CD8-positive, alpha-beta memory T cell (primary cell): Measurements from ENCODE around the gene C12orf57. TPM values are rescaled to one million over a fixed set of nuclear protein-coding genes. Genes with fewer than 3 reads are reported as not detected.

ENCODE experiments used
- CTCF ChIA-PET: fragments of 350-600 bp; sonication (Branson Sonifier 250); formaldehyde crosslinking; loops from one replicate; lab custom pipeline; 2021; ENCODE audit warnings: antibody characterized with exemption; lab: Charles Lee
- POLR2A ChIA-PET: fragments of 350-600 bp; sonication (Branson Sonifier 250); formaldehyde crosslinking; loops from one replicate; lab custom pipeline; 2021; ENCODE audit warnings: antibody characterized with exemption; lab: Charles Lee
- DNase-seq, 5 donors: peaks; one replicate each; pipeline versions ENCODE4 v3.0.0 to v3.0.0-alpha.2; 2020 to 2022; ENCODE audit warnings: mixed read lengths in 1 of 5
- H3K27ac ChIP-seq: one replicate; pipeline ENCODE4 v1.7.0; 2013; ENCODE audit warnings: low read depth, mild to moderate bottlenecking, low read length, moderate library complexity
- H3K27me3 ChIP-seq: 2 replicates; pipeline ENCODE4 v1.7.0; 2013; ENCODE audit warnings: low read length, mild to moderate bottlenecking; ENCODE audit not compliant: insufficient read depth, poor library complexity, severe bottlenecking
- H3K36me3 ChIP-seq: 2 replicates; pipeline ENCODE4 v1.7.0; 2013; ENCODE audit warnings: mild to moderate bottlenecking, low read length, moderate library complexity; ENCODE audit not compliant: insufficient read depth
- H3K4me1 ChIP-seq: 2 replicates; pipeline ENCODE4 v1.7.0; 2013; ENCODE audit warnings: mild to moderate bottlenecking, low read length, moderate library complexity; ENCODE audit not compliant: insufficient read depth
- H3K4me3 ChIP-seq: 2 replicates; pipeline ENCODE4 v1.7.0; 2013; ENCODE audit warnings: mild to moderate bottlenecking, low read length
- H3K9me3 ChIP-seq: 2 replicates; pipeline ENCODE4 v1.7.0; 2013; ENCODE audit warnings: mild to moderate bottlenecking, low read length
- H3K27ac Mint-ChIP-seq, 8 donors: one replicate each; pipeline ENCODE4 v1.8.0; 2020 to 2021; ENCODE audit warnings: mixed read lengths in 8 of 8, mild to moderate bottlenecking in 6 of 8, inconsistent platforms in 3 of 8, moderate library complexity in 3 of 8
- H3K27me3 Mint-ChIP-seq, 2 donors: one replicate each; pipeline ENCODE4 v1.8.0; 2020 to 2021; ENCODE audit warnings: mixed read lengths in 2 of 2, mild to moderate bottlenecking in 1 of 2, moderate library complexity in 1 of 2
- H3K36me3 Mint-ChIP-seq, 3 donors: one replicate each; pipeline ENCODE4 v1.8.0; 2020 to 2021; ENCODE audit warnings: mixed read lengths in 3 of 3, inconsistent platforms in 1 of 3, mild to moderate bottlenecking in 1 of 3
- H3K4me1 Mint-ChIP-seq, 3 donors: one replicate each; pipeline ENCODE4 v1.8.0; 2020 to 2021; ENCODE audit warnings: mixed read lengths in 3 of 3, inconsistent platforms in 1 of 3, mild to moderate bottlenecking in 1 of 3
- H3K4me3 Mint-ChIP-seq, 7 donors: one replicate each; pipeline ENCODE4 v1.8.0; 2020 to 2021; ENCODE audit warnings: mixed read lengths in 7 of 7, mild to moderate bottlenecking in 6 of 7, moderate library complexity in 4 of 7, inconsistent platforms in 2 of 7
- H3K9me3 Mint-ChIP-seq, 5 donors: one replicate each; pipeline ENCODE4 v1.8.0; 2020 to 2022; ENCODE audit warnings: mixed read lengths in 5 of 5, mild to moderate bottlenecking in 3 of 5, moderate library complexity in 2 of 5, inconsistent platforms in 1 of 5
- polyA plus RNA-seq: library from polyadenylated mRNA; unstranded; fragments of 300-500 nt; fragmentation: Illumina TruSeq; gene quantifications from one replicate; pipeline ENCODE4 v1.2.3, GENCODE V29; 2021
- total RNA-seq, 2 experiments: library from RNA; stranded (reverse); gene quantifications; one replicate each; pipeline ENCODE4 v1.2.3, GENCODE V29; 2021

C12orf57 gene
- total and polyA plus RNA-seq, 3 experiments from 2014 or later, result 259 to 304 (median 297) TPM

- no peak overlapping the region for H3K27ac ChIP-seq
- Mint-ChIP-seq H3K4me1 (peaks cover 24 to 53% (median 43%) of the 10 kb centered on the region in 3 donors), H3K9me3 (no peaks in the 10 kb centered on the region), H3K27me3 (peaks cover 0 to 1% of the 10 kb centered on the region in 2 donors), H3K36me3 (peaks cover 0 to 42% (median 5%) of the 10 kb centered on the region in 3 donors), H3K27ac (peak overlapping the region; percentile 88 to 98 (median 94)), H3K4me3 (peak overlapping the region; percentile 82 to 91 (median 85))
- peaks cover 40% of the 10 kb centered on the region for H3K4me1 ChIP-seq
- H3K9me3 ChIP-seq, result no peaks in the 10 kb centered on the region
- H3K27me3 ChIP-seq, result no peaks in the 10 kb centered on the region
- DNase-seq, result no peak
- no peaks in the 10 kb centered on the region for H3K36me3 ChIP-seq
- no peak overlapping the region for H3K4me3 ChIP-seq
- ChIA-PET CTCF (interaction anchor here (0.7 to 22.6 kb wide), 8 partner anchors 9 to 169 kb away, joined by 3 to 815 read pairs (median 4); partner anchors contain the start of genes ATN1 and SPSB2), POLR2A (interaction anchor here (0.7 to 2.2 kb wide), 4 partner anchors 9 to 69 kb away, joined by 3 to 14 read pairs (median 4); partner anchors contain the start of genes ENO2 and PTPN6)
Measured at GRCh38 chr12:6936194-6936635, 7.6 kb upstream of the C12orf57 start.

GRCh38 chr12:6936636-6937480, 7.0 kb upstream of the C12orf57 start:
- H3K4me1 Mint-ChIP-seq, result peaks cover 25 to 53% (median 43%) of the 10 kb centered on the region in 3 donors
- ChIA-PET CTCF (interaction anchor here (0.9 to 22.6 kb wide), 21 partner anchors 8 to 185 kb away, joined by 3 to 815 read pairs (median 5); partner anchors contain the start of genes ATN1, C1RL, CDCA3 and ENO2), POLR2A (interaction anchor here (0.6 to 2.2 kb wide), 16 partner anchors 8 to 171 kb away, joined by 3 to 22 read pairs (median 6); partner anchors contain the start of genes ENO2, PTPN6, SPSB2 and TPI1)
- no peaks in the 10 kb centered on the region for H3K9me3 Mint-ChIP-seq
- no peaks in the 10 kb centered on the region for H3K9me3 ChIP-seq
- peaks cover 39% of the 10 kb centered on the region for H3K4me1 ChIP-seq
- peak in 2 of 5 donors; percentile 66 to 77 for DNase-seq
- H3K4me3 ChIP-seq, result peak overlapping the region; percentile 86
- peaks cover 0 to 43% (median 5%) of the 10 kb centered on the region in 3 donors for H3K36me3 Mint-ChIP-seq
- peak overlapping the region; percentile 87 for H3K27ac ChIP-seq
- peak overlapping the region; percentile 82 to 91 (median 85) for H3K4me3 Mint-ChIP-seq
- H3K27ac Mint-ChIP-seq, result peak overlapping the region; percentile 88 to 98 (median 94)
- H3K27me3 ChIP-seq, result no peaks in the 10 kb centered on the region
- H3K27me3 Mint-ChIP-seq, result peaks cover 0 to 1% of the 10 kb centered on the region in 2 donors
- H3K36me3 ChIP-seq, result no peaks in the 10 kb centered on the region

GRCh38 chr12:6937481-6938352, 6.1 kb upstream of the C12orf57 start:
- CTCF ChIA-PET, result interaction anchor here (0.6 to 22.6 kb wide), 25 partner anchors 9 to 184 kb away, joined by 3 to 815 read pairs (median 6); partner anchors contain the start of genes ATN1, C1RL, CDCA3 and ENO2
- Mint-ChIP-seq H3K4me1 (peaks cover 27 to 48% (median 34%) of the 10 kb centered on the region in 3 donors), H3K27me3 (peaks cover 0 to 1% of the 10 kb centered on the region in 2 donors), H3K9me3 (no peaks in the 10 kb centered on the region), H3K4me3 (peak overlapping the region; percentile 82 to 91 (median 85)), H3K36me3 (peaks cover 0 to 45% (median 4%) of the 10 kb centered on the region in 3 donors), H3K27ac (peak overlapping the region; percentile 92 to 98 (median 94))
- Histone ChIP-seq H3K4me3 (peak overlapping the region; percentile 86), H3K36me3 (no peaks in the 10 kb centered on the region), H3K27ac (peak overlapping the region; percentile 87), H3K27me3 (no peaks in the 10 kb centered on the region), H3K4me1 (peaks cover 34% of the 10 kb centered on the region), H3K9me3 (no peaks in the 10 kb centered on the region)
- peak; percentile 90 to 96 (median 93) for DNase-seq
- POLR2A ChIA-PET, result interaction anchor here (0.5 to 2.2 kb wide), 24 partner anchors 9 to 1102 kb away, joined by 3 to 22 read pairs (median 4); partner anchors contain the start of genes ENO2, PTPN6, SPSB2 and TPI1

DNA sequence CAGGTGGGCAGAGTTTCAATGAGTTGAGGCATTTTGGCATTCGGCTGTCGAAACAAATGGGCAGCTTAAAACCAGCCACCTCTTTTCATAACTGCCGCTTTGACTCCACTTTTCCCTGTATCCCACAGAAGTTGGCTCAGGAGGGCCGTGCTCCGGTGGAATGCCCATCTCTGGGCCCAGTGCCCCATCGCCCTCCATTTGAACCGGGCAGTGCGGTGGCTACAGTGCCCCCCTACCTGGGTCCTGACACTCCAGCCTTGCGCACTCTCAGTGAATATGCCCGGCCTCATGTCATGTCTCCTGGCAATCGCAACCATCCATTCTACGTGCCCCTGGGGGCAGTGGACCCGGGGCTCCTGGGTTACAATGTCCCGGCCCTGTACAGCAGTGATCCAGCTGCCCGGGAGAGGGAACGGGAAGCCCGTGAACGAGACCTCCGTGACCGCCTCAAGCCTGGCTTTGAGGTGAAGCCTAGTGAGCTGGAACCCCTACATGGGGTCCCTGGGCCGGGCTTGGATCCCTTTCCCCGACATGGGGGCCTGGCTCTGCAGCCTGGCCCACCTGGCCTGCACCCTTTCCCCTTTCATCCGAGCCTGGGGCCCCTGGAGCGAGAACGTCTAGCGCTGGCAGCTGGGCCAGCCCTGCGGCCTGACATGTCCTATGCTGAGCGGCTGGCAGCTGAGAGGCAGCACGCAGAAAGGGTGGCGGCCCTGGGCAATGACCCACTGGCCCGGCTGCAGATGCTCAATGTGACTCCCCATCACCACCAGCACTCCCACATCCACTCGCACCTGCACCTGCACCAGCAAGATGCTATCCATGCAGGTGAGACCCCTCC, 5.2 kb upstream of the C12orf57 start:
- peak overlapping the region; percentile 47 to 96 (median 92) for H3K27ac Mint-ChIP-seq

DNA sequence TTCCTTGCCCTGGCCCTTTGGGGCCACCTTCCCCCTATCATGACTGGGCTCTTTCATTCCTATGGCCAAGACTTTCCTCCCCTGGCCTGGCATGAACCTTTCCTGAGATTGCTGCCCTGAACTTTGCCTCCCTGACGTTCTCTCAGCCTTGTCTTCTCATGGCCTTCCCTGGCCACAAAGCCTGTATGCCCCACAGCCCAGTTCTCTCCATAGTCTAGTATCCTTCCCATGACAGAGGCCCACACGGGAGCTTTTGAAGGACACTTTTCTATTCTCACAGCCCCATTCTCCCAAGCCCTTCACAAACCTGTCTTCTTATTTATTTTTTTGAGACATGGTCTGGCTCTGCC, 4.7 kb upstream of the C12orf57 start:
- Histone ChIP-seq H3K4me3 (no peak overlapping the region), H3K27ac (no peak overlapping the region), H3K36me3 (no peaks in the 10 kb centered on the region), H3K4me1 (peaks cover 29% of the 10 kb centered on the region), H3K27me3 (no peaks in the 10 kb centered on the region), H3K9me3 (no peaks in the 10 kb centered on the region)
- POLR2A ChIA-PET, result interaction anchor here (1.9 kb wide), 1 partner anchor 20 kb away, joined by 5 read pairs; no protein-coding TSS in a partner anchor
- Mint-ChIP-seq H3K4me1 (peaks cover 31 to 50% (median 41%) of the 10 kb centered on the region in 3 donors), H3K4me3 (peak overlapping the region in 5 of 7 donors; percentile 33 to 79 (median 74)), H3K27ac (peak overlapping the region; percentile 12 to 92 (median 87)), H3K27me3 (peaks cover 0 to 6% of the 10 kb centered on the region in 2 donors), H3K9me3 (no peaks in the 10 kb centered on the region), H3K36me3 (peaks cover 0 to 41% (median 2%) of the 10 kb centered on the region in 3 donors)
- DNase-seq, result no peak
- CTCF ChIA-PET, result interaction anchor here (1.2 to 22.6 kb wide), 9 partner anchors 11 to 70 kb away, joined by 3 to 815 read pairs (median 25); partner anchors contain the start of genes ATN1, ENO2, PTPN6 and SPSB2

More for the DNA sequence above, 5.2 kb upstream of the C12orf57 start:
- H3K27me3 Mint-ChIP-seq, result peaks cover 0 to 3% of the 10 kb centered on the region in 2 donors
- H3K27me3 ChIP-seq, result no peaks in the 10 kb centered on the region
- H3K4me3 Mint-ChIP-seq, result peak overlapping the region in 6 of 7 donors; percentile 74 to 91 (median 85)
- peaks cover 32% of the 10 kb centered on the region for H3K4me1 ChIP-seq
- no peaks in the 10 kb centered on the region for H3K9me3 Mint-ChIP-seq
- H3K9me3 ChIP-seq, result no peaks in the 10 kb centered on the region
- peaks cover 29 to 52% (median 37%) of the 10 kb centered on the region in 3 donors for H3K4me1 Mint-ChIP-seq
- H3K36me3 ChIP-seq, result no peaks in the 10 kb centered on the region
- peaks cover 0 to 41% (median 2%) of the 10 kb centered on the region in 3 donors for H3K36me3 Mint-ChIP-seq
- no peak for DNase-seq
- CTCF ChIA-PET, result interaction anchor here (0.6 to 22.6 kb wide), 24 partner anchors 8 to 183 kb away, joined by 3 to 815 read pairs (median 8); partner anchors contain the start of genes ATN1, C1RL, CDCA3 and ENO2
- H3K27ac ChIP-seq, result peak overlapping the region; percentile 87
- POLR2A ChIA-PET, result interaction anchor here (0.6 to 2.2 kb wide), 19 partner anchors 10 to 249 kb away, joined by 3 to 22 read pairs (median 6); partner anchors contain the start of genes ENO2, PTPN6, SPSB2 and TPI1
- peak overlapping the region; percentile 86 for H3K4me3 ChIP-seq

DNA sequence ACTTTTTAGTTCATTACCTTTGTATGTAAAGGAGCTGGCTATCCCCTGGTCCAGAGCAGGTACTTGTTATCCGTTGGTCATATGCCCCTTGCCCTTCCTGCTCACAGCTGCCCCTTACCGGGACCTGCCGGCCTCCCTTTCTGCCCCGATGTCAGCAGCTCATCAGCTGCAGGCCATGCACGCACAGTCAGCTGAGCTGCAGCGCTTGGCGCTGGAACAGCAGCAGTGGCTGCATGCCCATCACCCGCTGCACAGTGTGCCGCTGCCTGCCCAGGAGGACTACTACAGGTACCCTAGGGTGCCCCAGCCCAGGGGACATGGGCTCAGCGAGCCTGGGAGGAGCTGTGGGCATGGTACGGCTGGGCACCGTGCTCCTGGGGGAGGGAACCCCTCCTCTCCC, 2.6 kb upstream of the C12orf57 start:
- peaks cover 40% of the 10 kb centered on the region for H3K4me1 ChIP-seq
- CTCF ChIA-PET, result interaction anchor here (0.8 to 22.6 kb wide), 8 partner anchors 9 to 167 kb away, joined by 3 to 815 read pairs (median 18); partner anchors contain the start of genes ATN1, ENO2, LPCAT3 and PTPN6
- H3K4me1 Mint-ChIP-seq, result peaks cover 47 to 54% (median 54%) of the 10 kb centered on the region in 3 donors

More for the DNA sequence above, 2.6 kb upstream of the C12orf57 start:
- Mint-ChIP-seq H3K4me3 (no peak overlapping the region), H3K27ac (peak overlapping the region in 2 of 8 donors; percentile 62 to 68), H3K36me3 (peaks cover 0 to 31% (median 0%) of the 10 kb centered on the region in 3 donors), H3K27me3 (peaks cover 0 to 6% of the 10 kb centered on the region in 2 donors), H3K9me3 (no peaks in the 10 kb centered on the region)
- Histone ChIP-seq H3K27me3 (no peaks in the 10 kb centered on the region), H3K36me3 (no peaks in the 10 kb centered on the region), H3K4me3 (no peak overlapping the region), H3K27ac (no peak overlapping the region), H3K9me3 (no peaks in the 10 kb centered on the region)
- POLR2A ChIA-PET, result interaction anchor here (1.0 to 1.7 kb wide), 2 partner anchors 24 to 28 kb away, joined by 3 to 4 read pairs; no protein-coding TSS in a partner anchor
- DNase-seq, result no peak
